MCF 10A (cell line): Measurements from ENCODE around the gene UQCRHL. TPM values are rescaled to one million over a fixed set of nuclear protein-coding genes. Genes with fewer than 3 reads are reported as not detected.

Source experiments
- BruUV-seq: library from RNA; stranded (reverse); fragments of 400-500 nt; replicated peaks from 2 replicates; lab custom pipeline; 2021; lab: Mats Ljungman, UMichigan
- CTCF ChIA-PET: fragments of 300-600 bp; sonication (Branson Sonifier 250); formaldehyde crosslinking; extraction: SDS; loops from one replicate; lab custom pipeline; 2021; ENCODE audit warnings: antibody characterized with exemption, inconsistent platforms; lab: Yijun Ruan, JAX
- POLR2A ChIA-PET: fragments of 300-600, 350-650 bp; sonication (Branson Sonifier 250); formaldehyde crosslinking; extraction: SDS; loops from one replicate; lab custom pipeline; 2020; ENCODE audit warnings: antibody characterized with exemption, inconsistent platforms; lab: Yijun Ruan, JAX
- DNase-seq: peaks from one replicate; pipeline ENCODE4 v3.0.0-alpha.2; 2018; ENCODE audit not compliant: unreplicated experiment
- H3K27ac Mint-ChIP-seq: one replicate; pipeline ENCODE4 v1.8.0; 2022; ENCODE audit warnings: mild to moderate bottlenecking, low read depth, mixed read lengths; ENCODE audit not compliant: unreplicated experiment
- H3K27me3 Mint-ChIP-seq: one replicate; pipeline ENCODE4 v1.8.0; 2022; ENCODE audit warnings: mixed read lengths; ENCODE audit not compliant: insufficient read depth, unreplicated experiment
- H3K36me3 Mint-ChIP-seq: one replicate; pipeline ENCODE4 v1.8.0; 2022; ENCODE audit warnings: mild to moderate bottlenecking, moderate library complexity, mixed read lengths; ENCODE audit not compliant: insufficient read depth, unreplicated experiment
- H3K4me1 Mint-ChIP-seq: one replicate; pipeline ENCODE4 v1.8.0; 2022; ENCODE audit warnings: mixed read lengths; ENCODE audit not compliant: insufficient read depth, unreplicated experiment
- H3K4me3 Mint-ChIP-seq: one replicate; pipeline ENCODE4 v1.8.0; 2022; ENCODE audit warnings: mild to moderate bottlenecking, moderate library complexity, mixed read lengths; ENCODE audit not compliant: unreplicated experiment
- H3K9me3 Mint-ChIP-seq: one replicate; pipeline ENCODE4 v1.8.0; 2022; ENCODE audit warnings: mixed read lengths; ENCODE audit not compliant: unreplicated experiment
- intact Hi-C: fragments of 100-400 bp; cut with micrococcal nuclease; formaldehyde crosslinking; loops from 2 replicates; pipeline ENCODE4 v1.14.1; 2022
- total RNA-seq: library from RNA; stranded (reverse); gene quantifications from 2 replicates; pipeline ENCODE4 v1.2.3, GENCODE V29; 2022
- TF ChIP-seq, protein P1 (sequence below): fragments of 200-600 bp; IDR thresholded peaks from one replicate; pipeline ENCODE4 v1.8.0; 2022; ENCODE audit warnings: antibody characterized with exemption, mild to moderate bottlenecking; ENCODE audit not compliant: unreplicated experiment

UQCRHL gene
- total RNA-seq, 1 experiment from 2014 or later, result 1.1 TPM

DNA sequence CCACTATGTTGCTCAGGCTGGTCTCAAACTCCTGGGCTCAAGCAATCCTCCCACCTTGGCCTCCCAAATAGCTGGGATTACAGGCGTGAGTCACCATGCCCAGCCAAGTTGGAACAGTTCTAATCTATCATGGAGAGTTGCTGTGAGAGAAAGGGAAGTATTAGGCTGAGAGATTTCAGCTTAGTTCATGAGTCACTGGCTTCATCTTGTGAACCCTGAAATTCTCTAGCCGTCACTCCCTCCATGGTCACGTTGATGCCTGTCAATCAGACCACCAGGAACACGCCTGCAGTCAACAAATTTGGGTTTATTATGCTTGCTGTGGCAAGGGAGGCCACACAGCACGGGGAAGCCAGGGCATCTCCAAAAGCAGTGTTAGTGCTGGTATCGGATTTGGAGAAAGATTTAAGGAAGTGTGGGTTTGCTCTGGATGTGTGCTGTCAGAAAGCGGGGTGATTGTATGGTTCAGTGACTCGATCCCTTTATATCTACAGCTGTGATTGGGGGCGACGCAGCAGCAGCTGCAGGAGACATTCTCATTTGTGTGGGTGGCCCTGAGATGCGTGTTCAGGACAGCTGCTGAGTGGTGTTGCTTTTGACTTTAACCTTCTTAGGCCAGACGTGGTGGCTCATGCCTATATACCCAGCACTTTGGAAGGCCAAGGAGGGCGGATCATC is 18.7 kb downstream of the UQCRHL start:
- no peak overlapping the region for H3K4me3 Mint-ChIP-seq
- DNase-seq, result peak; percentile 76
- intact Hi-C loops, result no loop called here

DNA sequence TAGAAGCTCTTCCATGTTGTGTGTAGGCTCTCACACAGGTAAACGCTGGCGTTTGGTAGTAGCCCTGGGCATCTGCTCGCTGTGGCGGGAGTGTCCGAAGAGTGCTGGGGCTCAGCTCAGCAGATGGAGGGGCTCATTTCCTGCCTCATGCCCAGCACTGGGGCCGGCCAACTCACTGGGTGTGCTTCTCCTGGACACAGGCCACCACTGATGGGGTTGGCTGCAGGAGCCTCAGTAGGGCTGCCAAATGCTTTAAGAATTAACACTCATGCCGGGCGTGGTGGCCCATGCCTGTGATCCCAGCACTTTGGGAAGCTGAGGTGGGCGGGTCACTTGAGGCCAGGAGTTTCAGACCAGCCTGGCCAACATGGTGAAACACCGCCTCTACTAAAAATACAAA is 20.9 kb downstream of the UQCRHL start:
- H3K9me3 Mint-ChIP-seq, result no peaks in the 10 kb centered on the region
- H3K36me3 Mint-ChIP-seq, result peaks cover 35% of the 10 kb centered on the region
- H3K27ac Mint-ChIP-seq, result peak overlapping the region; percentile 51
- DNase-seq, result peak; percentile 68
- intact Hi-C loops, result no loop called here
- CTCF ChIA-PET, result interaction anchor here (0.5 to 1.1 kb wide), 3 partner anchors 12 to 1507 kb away, joined by 3 to 4 read pairs (median 3); no protein-coding TSS in a partner anchor
- POLR2A ChIA-PET, result interaction anchor here (0.6 to 3.0 kb wide), 9 partner anchors 9 to 638 kb away, joined by 3 to 27 read pairs (median 4); partner anchors contain the start of gene SPEN
- BruUV-seq, result no TSS peak
- no peaks in the 10 kb centered on the region for H3K27me3 Mint-ChIP-seq
- peaks cover 15% of the 10 kb centered on the region for H3K4me1 Mint-ChIP-seq
- TF ChIP-seq, protein P1, sequence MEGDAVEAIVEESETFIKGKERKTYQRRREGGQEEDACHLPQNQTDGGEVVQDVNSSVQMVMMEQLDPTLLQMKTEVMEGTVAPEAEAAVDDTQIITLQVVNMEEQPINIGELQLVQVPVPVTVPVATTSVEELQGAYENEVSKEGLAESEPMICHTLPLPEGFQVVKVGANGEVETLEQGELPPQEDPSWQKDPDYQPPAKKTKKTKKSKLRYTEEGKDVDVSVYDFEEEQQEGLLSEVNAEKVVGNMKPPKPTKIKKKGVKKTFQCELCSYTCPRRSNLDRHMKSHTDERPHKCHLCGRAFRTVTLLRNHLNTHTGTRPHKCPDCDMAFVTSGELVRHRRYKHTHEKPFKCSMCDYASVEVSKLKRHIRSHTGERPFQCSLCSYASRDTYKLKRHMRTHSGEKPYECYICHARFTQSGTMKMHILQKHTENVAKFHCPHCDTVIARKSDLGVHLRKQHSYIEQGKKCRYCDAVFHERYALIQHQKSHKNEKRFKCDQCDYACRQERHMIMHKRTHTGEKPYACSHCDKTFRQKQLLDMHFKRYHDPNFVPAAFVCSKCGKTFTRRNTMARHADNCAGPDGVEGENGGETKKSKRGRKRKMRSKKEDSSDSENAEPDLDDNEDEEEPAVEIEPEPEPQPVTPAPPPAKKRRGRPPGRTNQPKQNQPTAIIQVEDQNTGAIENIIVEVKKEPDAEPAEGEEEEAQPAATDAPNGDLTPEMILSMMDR, result no peak
- no peak overlapping the region for H3K4me3 Mint-ChIP-seq

More for the DNA sequence above, 18.7 kb downstream of the UQCRHL start:
- ChIA-PET POLR2A (interaction anchor here (0.6 to 3.0 kb wide), 21 partner anchors 8 to 262 kb away, joined by 3 to 27 read pairs (median 4); partner anchors contain the start of genes SPEN and ZBTB17), CTCF (interaction anchor here (0.6 to 1.2 kb wide), 8 partner anchors 11 to 219 kb away, joined by 3 to 7 read pairs (median 4); partner anchors contain the start of gene ZBTB17)
- no TSS peak for BruUV-seq
- H3K27me3 Mint-ChIP-seq, result no peaks in the 10 kb centered on the region
- peaks cover 37% of the 10 kb centered on the region for H3K36me3 Mint-ChIP-seq
- H3K9me3 Mint-ChIP-seq, result no peaks in the 10 kb centered on the region
- H3K27ac Mint-ChIP-seq, result peak overlapping the region; percentile 76
- TF ChIP-seq, protein P1, result no peak
- H3K4me1 Mint-ChIP-seq, result peaks cover 26% of the 10 kb centered on the region

DNA sequence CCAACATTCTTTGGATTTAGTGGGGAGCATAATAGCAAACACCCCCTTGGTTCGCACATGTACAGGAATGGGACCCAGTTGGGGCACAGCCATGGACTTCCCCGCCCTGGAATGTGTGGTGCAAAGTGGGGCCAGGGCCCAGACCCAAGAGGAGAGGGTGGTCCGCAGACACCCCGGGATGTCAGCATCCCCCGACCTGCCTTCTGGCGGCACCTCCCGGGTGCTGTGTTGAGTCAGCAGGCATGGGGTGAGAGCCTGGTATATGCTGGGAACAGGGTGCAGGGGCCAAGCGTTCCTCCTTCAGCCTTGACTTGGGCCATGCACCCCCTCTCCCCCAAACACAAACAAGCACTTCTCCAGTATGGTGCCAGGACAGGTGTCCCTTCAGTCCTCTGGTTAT is 21.8 kb downstream of the UQCRHL start:
- CTCF ChIA-PET, result interaction anchor here (0.7 kb wide), 1 partner anchor 220 kb away, joined by 5 read pairs; no protein-coding TSS in a partner anchor
- Mint-ChIP-seq H3K4me1 (peaks cover 15% of the 10 kb centered on the region), H3K36me3 (peaks cover 44% of the 10 kb centered on the region), H3K9me3 (no peaks in the 10 kb centered on the region), H3K27me3 (no peaks in the 10 kb centered on the region), H3K27ac (peak overlapping the region; percentile 51), H3K4me3 (no peak overlapping the region)
- POLR2A ChIA-PET, result no interaction called here
- DNase-seq, result no peak
- intact Hi-C loops, result no loop called here
- no TSS peak for BruUV-seq
- TF ChIP-seq, protein P1, result no peak
